K562 (cell line): ENCODE measurements around the gene MOG. TPM values are rescaled to one million over a fixed set of nuclear protein-coding genes. Genes with fewer than 3 reads are reported as not detected.
A peak's percentile ranks its signal among the peaks of the same experiment; 100 is the strongest.

Experiments
- GABPA ChIP-seq: fragments of 200-800 bp; sonication (Bioruptor generic); conservative IDR thresholded peaks from 2 replicates; pipeline ENCODE4 v1.6.1; 2016; ENCODE audit warnings: low read depth, missing genetic modification characterization, missing compliant biosample characterization
- NRF1 ChIP-seq, 2 experiments: fragments of 450-650 bp; IDR thresholded peaks in 1 of 2; conservative IDR thresholded peaks in 1 of 2; 2 replicates each; pipeline ENCODE4 v1.6.1; 2014; ENCODE audit warnings: mild to moderate bottlenecking in 2 of 2
- ZFP30 ChIP-seq: fragments of 250-450 bp; sonication (Bioruptor Pico); IDR thresholded peaks from 2 replicates; pipeline ENCODE4 v1.8.0; 2022; ENCODE audit warnings: moderate library complexity, mild to moderate bottlenecking, inconsistent platforms, borderline replicate concordance
- polyA plus RNA-seq, 8 experiments: library from polyadenylated mRNA; depleted of rRNA in 4 of 8; stranded (reverse) in 5 of 8; unstranded in 3 of 8; fragments of >200 nt; fragmentation: Nextera tagmentation in 2 of 8; fragmentation: Illumina TruSeq in 1 of 8; extraction: Ambion mirVana in 2 of 8; extraction: Trizol in 1 of 8; gene quantifications; 2 replicates each; pipeline versions ENCODE4 v1.2.1 to v1.2.3, GENCODE V29; 2011 to 2014; ENCODE audit warnings: inconsistent platforms in 1 of 8, missing spikeins in 1 of 8
- total RNA-seq, 7 experiments: library from RNA; depleted of rRNA in 6 of 7; stranded (reverse); fragments of >200 nt in 6 of 7; fragmentation: Illumina TruSeq in 2 of 7; extraction: Trizol in 2 of 7; gene quantifications; 2 replicates each; pipeline versions ENCODE4 v1.2.1 to v1.2.3, GENCODE V29; 2011 to 2021; ENCODE audit warnings: low replicate concordance in 1 of 7
- TF ChIP-seq, protein P1 (sequence below): fragments of 450-650 bp; IDR thresholded peaks from 2 replicates; pipeline ENCODE4 v1.6.1; 2016; ENCODE audit warnings: borderline replicate concordance
- TF ChIP-seq, protein P2 (sequence below): fragments of 250-450 bp; sonication (Bioruptor Pico); IDR thresholded peaks from 2 replicates; pipeline ENCODE4 v1.8.0; 2022; ENCODE audit warnings: inconsistent platforms
- TF ChIP-seq, protein P3 (sequence below), 2 experiments: fragments of 450-650 bp; formaldehyde crosslinking in 1 of 2; IDR thresholded peaks; 2 replicates each; pipeline versions ENCODE4 v1.4.0 to v1.6.1; 2014 to 2020; ENCODE audit warnings: mild to moderate bottlenecking in 2 of 2, borderline replicate concordance in 1 of 2, low read depth in 1 of 2

Gene MOG
- total and polyA plus RNA-seq, 9 of the 15 experiments (the other 6 are each of a cell fraction or from before 2014, with no cell fraction given) = not detected

DNA sequence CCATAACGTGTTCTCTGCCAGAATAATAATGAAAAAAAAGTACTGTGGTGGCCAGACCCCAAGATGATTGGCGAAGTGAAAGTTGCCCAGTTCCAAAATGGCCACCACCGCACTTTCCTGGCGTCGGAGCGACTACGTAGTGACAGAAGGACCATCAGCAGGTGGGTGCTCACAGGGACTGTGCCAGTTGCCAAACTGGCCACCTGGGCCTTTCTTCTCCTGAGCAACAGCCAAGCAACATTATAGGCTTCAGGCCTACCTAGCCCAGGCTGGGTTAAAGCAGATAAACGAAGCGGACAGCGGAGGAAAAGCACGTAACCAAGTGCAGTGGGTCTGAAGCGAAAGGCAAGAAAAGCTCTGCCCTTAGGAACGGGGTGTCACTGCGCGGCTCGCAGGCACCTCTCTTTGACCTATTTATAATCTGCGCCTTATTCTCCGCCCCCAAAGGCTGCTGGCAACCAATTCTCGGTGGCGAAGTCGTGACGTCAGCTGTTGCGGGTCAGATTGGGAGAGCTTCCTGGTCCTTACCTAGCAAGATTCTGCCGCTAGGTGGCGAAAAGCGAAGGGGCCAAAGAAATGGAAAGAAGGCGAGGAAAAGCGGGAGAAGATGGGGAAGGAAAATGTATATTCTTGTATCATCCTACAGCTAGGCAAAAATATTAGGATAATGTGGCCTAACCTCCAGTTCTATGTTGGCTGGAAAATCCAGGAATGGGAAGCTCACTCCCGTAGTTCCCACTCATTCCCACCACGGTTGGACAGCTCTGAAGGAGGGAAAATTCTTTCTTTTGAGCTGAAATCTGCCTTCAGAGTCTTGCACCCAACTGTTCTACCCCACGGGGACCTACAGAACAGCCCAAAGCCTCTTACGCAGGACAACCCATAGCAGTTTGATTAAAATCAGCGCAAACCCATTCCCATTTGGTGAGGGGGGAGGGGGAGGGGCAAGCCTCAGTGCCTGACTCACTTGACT, 6.9 kb upstream of the MOG start (continued):
- TF ChIP-seq ZFP30 (CRISPR knock-in tag) (no peak), NRF1 (conservative IDR thresholded peaks at IDR 0.05 in 1 of 2, IDR thresholded peaks at IDR 0.05 in 1 of 2) (peak; percentile 78 to 82), GABPA (tag) (no peak)
- TF ChIP-seq, protein P1, sequence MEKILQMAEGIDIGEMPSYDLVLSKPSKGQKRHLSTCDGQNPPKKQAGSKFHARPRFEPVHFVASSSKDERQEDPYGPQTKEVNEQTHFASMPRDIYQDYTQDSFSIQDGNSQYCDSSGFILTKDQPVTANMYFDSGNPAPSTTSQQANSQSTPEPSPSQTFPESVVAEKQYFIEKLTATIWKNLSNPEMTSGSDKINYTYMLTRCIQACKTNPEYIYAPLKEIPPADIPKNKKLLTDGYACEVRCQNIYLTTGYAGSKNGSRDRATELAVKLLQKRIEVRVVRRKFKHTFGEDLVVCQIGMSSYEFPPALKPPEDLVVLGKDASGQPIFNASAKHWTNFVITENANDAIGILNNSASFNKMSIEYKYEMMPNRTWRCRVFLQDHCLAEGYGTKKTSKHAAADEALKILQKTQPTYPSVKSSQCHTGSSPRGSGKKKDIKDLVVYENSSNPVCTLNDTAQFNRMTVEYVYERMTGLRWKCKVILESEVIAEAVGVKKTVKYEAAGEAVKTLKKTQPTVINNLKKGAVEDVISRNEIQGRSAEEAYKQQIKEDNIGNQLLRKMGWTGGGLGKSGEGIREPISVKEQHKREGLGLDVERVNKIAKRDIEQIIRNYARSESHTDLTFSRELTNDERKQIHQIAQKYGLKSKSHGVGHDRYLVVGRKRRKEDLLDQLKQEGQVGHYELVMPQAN = peak; percentile 51; the same call in 1 of the 2 replicates
- TF ChIP-seq, protein P2, sequence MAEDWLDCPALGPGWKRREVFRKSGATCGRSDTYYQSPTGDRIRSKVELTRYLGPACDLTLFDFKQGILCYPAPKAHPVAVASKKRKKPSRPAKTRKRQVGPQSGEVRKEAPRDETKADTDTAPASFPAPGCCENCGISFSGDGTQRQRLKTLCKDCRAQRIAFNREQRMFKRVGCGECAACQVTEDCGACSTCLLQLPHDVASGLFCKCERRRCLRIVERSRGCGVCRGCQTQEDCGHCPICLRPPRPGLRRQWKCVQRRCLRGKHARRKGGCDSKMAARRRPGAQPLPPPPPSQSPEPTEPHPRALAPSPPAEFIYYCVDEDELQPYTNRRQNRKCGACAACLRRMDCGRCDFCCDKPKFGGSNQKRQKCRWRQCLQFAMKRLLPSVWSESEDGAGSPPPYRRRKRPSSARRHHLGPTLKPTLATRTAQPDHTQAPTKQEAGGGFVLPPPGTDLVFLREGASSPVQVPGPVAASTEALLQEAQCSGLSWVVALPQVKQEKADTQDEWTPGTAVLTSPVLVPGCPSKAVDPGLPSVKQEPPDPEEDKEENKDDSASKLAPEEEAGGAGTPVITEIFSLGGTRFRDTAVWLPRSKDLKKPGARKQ (CRISPR knock-in tag) = no peak
- TF ChIP-seq, protein P3, sequence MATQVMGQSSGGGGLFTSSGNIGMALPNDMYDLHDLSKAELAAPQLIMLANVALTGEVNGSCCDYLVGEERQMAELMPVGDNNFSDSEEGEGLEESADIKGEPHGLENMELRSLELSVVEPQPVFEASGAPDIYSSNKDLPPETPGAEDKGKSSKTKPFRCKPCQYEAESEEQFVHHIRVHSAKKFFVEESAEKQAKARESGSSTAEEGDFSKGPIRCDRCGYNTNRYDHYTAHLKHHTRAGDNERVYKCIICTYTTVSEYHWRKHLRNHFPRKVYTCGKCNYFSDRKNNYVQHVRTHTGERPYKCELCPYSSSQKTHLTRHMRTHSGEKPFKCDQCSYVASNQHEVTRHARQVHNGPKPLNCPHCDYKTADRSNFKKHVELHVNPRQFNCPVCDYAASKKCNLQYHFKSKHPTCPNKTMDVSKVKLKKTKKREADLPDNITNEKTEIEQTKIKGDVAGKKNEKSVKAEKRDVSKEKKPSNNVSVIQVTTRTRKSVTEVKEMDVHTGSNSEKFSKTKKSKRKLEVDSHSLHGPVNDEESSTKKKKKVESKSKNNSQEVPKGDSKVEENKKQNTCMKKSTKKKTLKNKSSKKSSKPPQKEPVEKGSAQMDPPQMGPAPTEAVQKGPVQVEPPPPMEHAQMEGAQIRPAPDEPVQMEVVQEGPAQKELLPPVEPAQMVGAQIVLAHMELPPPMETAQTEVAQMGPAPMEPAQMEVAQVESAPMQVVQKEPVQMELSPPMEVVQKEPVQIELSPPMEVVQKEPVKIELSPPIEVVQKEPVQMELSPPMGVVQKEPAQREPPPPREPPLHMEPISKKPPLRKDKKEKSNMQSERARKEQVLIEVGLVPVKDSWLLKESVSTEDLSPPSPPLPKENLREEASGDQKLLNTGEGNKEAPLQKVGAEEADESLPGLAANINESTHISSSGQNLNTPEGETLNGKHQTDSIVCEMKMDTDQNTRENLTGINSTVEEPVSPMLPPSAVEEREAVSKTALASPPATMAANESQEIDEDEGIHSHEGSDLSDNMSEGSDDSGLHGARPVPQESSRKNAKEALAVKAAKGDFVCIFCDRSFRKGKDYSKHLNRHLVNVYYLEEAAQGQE (IDR thresholded peaks at IDR 0.05; ENCODE audit: borderline replicate concordance) = peak; percentile 37; the same call in 1 of the 2 replicates
- TF ChIP-seq, protein P3 (CRISPR knock-in tag; IDR thresholded peaks at IDR 0.05; ENCODE audit: low read depth) = no peak
